K562 (cell line): ENCODE measurements around the gene TBCC.
A peak's percentile ranks its signal among the peaks of the same experiment; 100 is the strongest.

Experiments used
- CBFA2T3 ChIP-seq: fragments of 450-650 bp; IDR thresholded peaks from 2 replicates; pipeline ENCODE4 v1.6.1; 2017
- CTCF ChIP-seq, 3 experiments: IDR thresholded peaks in 2 of 3; conservative IDR thresholded peaks in 1 of 3; 2 replicates each; pipeline ENCODE4 v1.5.1; 2011 to 2012; ENCODE audit warnings: low read length in 3 of 3, mild to moderate bottlenecking in 3 of 3, control low read depth in 2 of 3, improper control_type of control experiment in 1 of 3, inconsistent platforms in 1 of 3, low read depth in 1 of 3, mixed read lengths in 1 of 3, moderate library complexity in 1 of 3; ENCODE audit not compliant: insufficient read depth in 2 of 3
- EP300 ChIP-seq: IDR thresholded peaks from 2 replicates; pipeline ENCODE4 v1.6.1; 2012; ENCODE audit warnings: low read length, improper control_type of control experiment
- MAFF ChIP-seq: IDR thresholded peaks from 2 replicates; pipeline ENCODE4 v1.6.1; 2012; ENCODE audit warnings: low read length, improper control_type of control experiment
- MAX ChIP-seq: sonication (generic); formaldehyde crosslinking; IDR thresholded peaks from 2 replicates; pipeline ENCODE4 v1.9.0; 2022; ENCODE audit warnings: mild to moderate bottlenecking, missing genetic modification reagents
- POLR2A ChIP-seq: fragments of 450-650 bp; conservative IDR thresholded peaks from 2 replicates; pipeline ENCODE4 v1.6.1; 2016
- SMARCA5 ChIP-seq: fragments of 450-650 bp; IDR thresholded peaks from 2 replicates; pipeline ENCODE4 v1.6.1; 2016
- TF ChIP-seq, protein P1 (sequence below): sonication (generic); formaldehyde crosslinking; IDR thresholded peaks from 2 replicates; pipeline ENCODE4 v1.8.1; 2023; ENCODE audit warnings: mild to moderate bottlenecking, missing genetic modification reagents, moderate library complexity
- TF ChIP-seq, protein P2 (sequence below): fragments of 250-450 bp; sonication (Bioruptor Pico); IDR thresholded peaks from 2 replicates; pipeline ENCODE4 v1.8.0; 2021; ENCODE audit warnings: moderate library complexity, mild to moderate bottlenecking, inconsistent platforms

- no peak for TF ChIP-seq EP300
- TF ChIP-seq, protein P1, sequence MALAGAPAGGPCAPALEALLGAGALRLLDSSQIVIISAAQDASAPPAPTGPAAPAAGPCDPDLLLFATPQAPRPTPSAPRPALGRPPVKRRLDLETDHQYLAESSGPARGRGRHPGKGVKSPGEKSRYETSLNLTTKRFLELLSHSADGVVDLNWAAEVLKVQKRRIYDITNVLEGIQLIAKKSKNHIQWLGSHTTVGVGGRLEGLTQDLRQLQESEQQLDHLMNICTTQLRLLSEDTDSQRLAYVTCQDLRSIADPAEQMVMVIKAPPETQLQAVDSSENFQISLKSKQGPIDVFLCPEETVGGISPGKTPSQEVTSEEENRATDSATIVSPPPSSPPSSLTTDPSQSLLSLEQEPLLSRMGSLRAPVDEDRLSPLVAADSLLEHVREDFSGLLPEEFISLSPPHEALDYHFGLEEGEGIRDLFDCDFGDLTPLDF (CRISPR knock-in tag) = peak; percentile 73
- peak; percentile 98 for TF ChIP-seq POLR2A
- TF ChIP-seq MAFF = no peak
- TF ChIP-seq, protein P2, sequence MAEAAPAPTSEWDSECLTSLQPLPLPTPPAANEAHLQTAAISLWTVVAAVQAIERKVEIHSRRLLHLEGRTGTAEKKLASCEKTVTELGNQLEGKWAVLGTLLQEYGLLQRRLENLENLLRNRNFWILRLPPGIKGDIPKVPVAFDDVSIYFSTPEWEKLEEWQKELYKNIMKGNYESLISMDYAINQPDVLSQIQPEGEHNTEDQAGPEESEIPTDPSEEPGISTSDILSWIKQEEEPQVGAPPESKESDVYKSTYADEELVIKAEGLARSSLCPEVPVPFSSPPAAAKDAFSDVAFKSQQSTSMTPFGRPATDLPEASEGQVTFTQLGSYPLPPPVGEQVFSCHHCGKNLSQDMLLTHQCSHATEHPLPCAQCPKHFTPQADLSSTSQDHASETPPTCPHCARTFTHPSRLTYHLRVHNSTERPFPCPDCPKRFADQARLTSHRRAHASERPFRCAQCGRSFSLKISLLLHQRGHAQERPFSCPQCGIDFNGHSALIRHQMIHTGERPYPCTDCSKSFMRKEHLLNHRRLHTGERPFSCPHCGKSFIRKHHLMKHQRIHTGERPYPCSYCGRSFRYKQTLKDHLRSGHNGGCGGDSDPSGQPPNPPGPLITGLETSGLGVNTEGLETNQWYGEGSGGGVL (CRISPR knock-in tag) = no peak
- no peak for TF ChIP-seq SMARCA5
- TF ChIP-seq CTCF (IDR thresholded peaks at IDR 0.05 in 2 of 3, conservative IDR thresholded peaks at IDR 0.05 in 1 of 3; ENCODE audit: insufficient read depth in 2 of 3, low read depth in 1 of 3, low read length in 3 of 3) = no peak
- no peak for TF ChIP-seq CBFA2T3
- TF ChIP-seq MAX (CRISPR knock-in tag) = no peak; the same call in 1 of the 2 replicates
Observed at GRCh38 chr6:42745640-42746462, at the start of gene TBCC.
